Caco-2 (cell line): Measurements from ENCODE around the gene FAM184A. TPM values are rescaled to one million over a fixed set of nuclear protein-coding genes. Genes with fewer than 3 reads are reported as not detected.

ENCODE experiments used
- BruUV-seq: library from RNA; stranded (reverse); fragments of 400-500 nt; replicated peaks from 2 replicates; lab custom pipeline; 2021; lab: Mats Ljungman, UMichigan
- CTCF ChIA-PET: fragments of 300-600 bp; sonication (Branson Sonifier 250); formaldehyde crosslinking; loops from one replicate; lab custom pipeline; 2022; ENCODE audit warnings: antibody characterized with exemption; lab: Charles Lee
- POLR2A ChIA-PET: fragments of 300-600 bp; sonication (Branson Sonifier 250); formaldehyde crosslinking; loops from one replicate; lab custom pipeline; 2022; ENCODE audit warnings: antibody characterized with exemption; lab: Charles Lee
- DNase-seq, 2 experiments: peaks; one replicate each; pipeline versions ENCODE4 v3.0.0 to v3.0.0-alpha.2; 2020 to 2022
- H3K27me3 ChIP-seq: replicated peaks from 2 replicates; pipeline ENCODE4 v1.6.0; 2011; ENCODE audit warnings: low read length; ENCODE audit not compliant: control insufficient read depth, insufficient read depth
- H3K36me3 ChIP-seq: 2 replicates; pipeline ENCODE4 v1.5.1; 2011; ENCODE audit warnings: low read length; ENCODE audit not compliant: control insufficient read depth, insufficient read depth
- H3K4me1 ChIP-seq: fragments of 250-450 bp; sonication (Bioruptor Pico); 2 replicates; pipeline ENCODE4 v1.5.1; 2020; ENCODE audit warnings: mild to moderate bottlenecking
- H3K4me3 ChIP-seq: 2 replicates; pipeline ENCODE4 v1.5.1; 2011; ENCODE audit warnings: low read depth, mild to moderate bottlenecking, control low read depth, low read length
- H3K9me3 ChIP-seq: fragments of 250-450 bp; sonication (Bioruptor Pico); 2 replicates; pipeline ENCODE4 v1.5.1; 2020; ENCODE audit warnings: mild to moderate bottlenecking, moderate library complexity
- H3K27ac Mint-ChIP-seq: one replicate; pipeline ENCODE4 v1.8.0; 2022; ENCODE audit warnings: mixed read lengths; ENCODE audit not compliant: unreplicated experiment
- H3K27me3 Mint-ChIP-seq: one replicate; pipeline ENCODE4 v1.8.0; 2022; ENCODE audit warnings: mixed read lengths; ENCODE audit not compliant: insufficient read depth, unreplicated experiment
- H3K36me3 Mint-ChIP-seq: one replicate; pipeline ENCODE4 v1.8.0; 2022; ENCODE audit warnings: mild to moderate bottlenecking, mixed read lengths; ENCODE audit not compliant: insufficient read depth, unreplicated experiment
- H3K4me1 Mint-ChIP-seq: one replicate; pipeline ENCODE4 v1.8.0; 2022; ENCODE audit warnings: low read depth, mixed read lengths; ENCODE audit not compliant: unreplicated experiment
- H3K4me3 Mint-ChIP-seq: one replicate; pipeline ENCODE4 v1.8.0; 2022; ENCODE audit warnings: mild to moderate bottlenecking, moderate library complexity, mixed read lengths; ENCODE audit not compliant: unreplicated experiment
- H3K9me3 Mint-ChIP-seq: one replicate; pipeline ENCODE4 v1.8.0; 2022; ENCODE audit warnings: mixed read lengths; ENCODE audit not compliant: unreplicated experiment
- CTCF ChIP-seq, 2 experiments: fragments of 200-600 bp in 1 of 2; IDR thresholded peaks; 1 replicate in 1 of 2; 2 replicates in 1 of 2; pipeline versions ENCODE4 v1.5.1 to v1.8.0; 2011 to 2022; ENCODE audit warnings: antibody characterized with exemption in 1 of 2, control low read depth in 1 of 2, inconsistent platforms in 1 of 2, low read depth in 1 of 2, low read length in 1 of 2, mild to moderate bottlenecking in 1 of 2, moderate library complexity in 1 of 2; ENCODE audit not compliant: insufficient read depth in 1 of 2, severe bottlenecking in 1 of 2, unreplicated experiment in 1 of 2
- intact Hi-C: fragments of 100-400 bp; cut with micrococcal nuclease; formaldehyde crosslinking; loops from one replicate; pipeline ENCODE4 v1.10.0; 2022; ENCODE audit not compliant: unreplicated experiment
- total RNA-seq: library from RNA; stranded (reverse); gene quantifications from 2 replicates; pipeline ENCODE4 v1.2.3, GENCODE V29; 2022

Gene FAM184A
- total RNA-seq, 1 experiment from 2014 or later = 10.8 TPM

- intact Hi-C loops = loop anchor here (10.0 kb wide), 1 partner anchor 113 kb away; no protein-coding TSS in a partner anchor
- TSS peak; percentile 37 for BruUV-seq
- Mint-ChIP-seq H3K4me3 (peak overlapping the region; percentile 89), H3K9me3 (peaks cover 6% of the 10 kb centered on the region), H3K27me3 (no peaks in the 10 kb centered on the region), H3K4me1 (peaks cover 7% of the 10 kb centered on the region), H3K36me3 (peaks cover 6% of the 10 kb centered on the region), H3K27ac (no peak overlapping the region)
- H3K9me3 ChIP-seq = 0 out of 2 replicates have a peak, but pooled peaks cover under 1% of the 10 kb centered on the region
- no peaks in the 10 kb centered on the region; the same call in 1 of the 2 replicates for H3K36me3 ChIP-seq
- DNase-seq = no peak
- H3K4me3 ChIP-seq = peak overlapping the region; percentile 93
- TF ChIP-seq CTCF (IDR thresholded peaks at IDR 0.05; ENCODE audit: insufficient read depth in 1 of 2, low read depth in 1 of 2, low read length in 1 of 2, severe bottlenecking in 1 of 2, unreplicated experiment in 1 of 2) = no peak
- no peaks in the 10 kb centered on the region for H3K27me3 ChIP-seq
- CTCF ChIA-PET = interaction anchor here (0.6 to 1.9 kb wide), 4 partner anchors 23 to 109 kb away, joined by 3 to 8 read pairs (median 5); no protein-coding TSS in a partner anchor
- H3K4me1 ChIP-seq = peaks cover 10% of the 10 kb centered on the region; the same call in 1 of the 2 replicates
- POLR2A ChIA-PET = no interaction called here
Measured at GRCh38 chr6:119077391-119077642, 1.1 kb downstream of the FAM184A start.

- TF ChIP-seq CTCF (IDR thresholded peaks at IDR 0.05; ENCODE audit: insufficient read depth in 1 of 2, low read depth in 1 of 2, low read length in 1 of 2, severe bottlenecking in 1 of 2, unreplicated experiment in 1 of 2) = no peak
- Mint-ChIP-seq H3K4me1 (peaks cover 7% of the 10 kb centered on the region), H3K27ac (no peak overlapping the region), H3K36me3 (peaks cover 6% of the 10 kb centered on the region), H3K4me3 (peak overlapping the region; percentile 89), H3K27me3 (no peaks in the 10 kb centered on the region), H3K9me3 (peaks cover 1% of the 10 kb centered on the region)
- ChIA-PET POLR2A (no interaction called here), CTCF (interaction anchor here (1.0 to 1.9 kb wide), 3 partner anchors 34 to 108 kb away, joined by 3 to 8 read pairs (median 7); no protein-coding TSS in a partner anchor)
- Histone ChIP-seq H3K4me1 (peaks cover 10% of the 10 kb centered on the region; the same call in 1 of the 2 replicates), H3K27me3 (no peaks in the 10 kb centered on the region), H3K4me3 (no peak overlapping the region), H3K36me3 (no peaks in the 10 kb centered on the region; the same call in 1 of the 2 replicates), H3K9me3 (no peaks in the 10 kb centered on the region)
- no peak for DNase-seq
- BruUV-seq = no TSS peak
- intact Hi-C loops = loop anchor here (10.0 kb wide), 1 partner anchor 112 kb away; no protein-coding TSS in a partner anchor
Measured at GRCh38 chr6:119076576-119077390, 1.7 kb downstream of the FAM184A start.

GRCh38 chr6:119076173-119076572 lies 2.3 kb downstream of the FAM184A start:
- no peak for DNase-seq
- Histone ChIP-seq H3K4me1 (peaks cover 10% of the 10 kb centered on the region; the same call in 1 of the 2 replicates), H3K36me3 (no peaks in the 10 kb centered on the region; the same call in 1 of the 2 replicates), H3K9me3 (no peaks in the 10 kb centered on the region), H3K27me3 (no peaks in the 10 kb centered on the region), H3K4me3 (no peak overlapping the region)
- no TSS peak for BruUV-seq
- Mint-ChIP-seq H3K9me3 (no peaks in the 10 kb centered on the region), H3K4me3 (peak overlapping the region; percentile 89), H3K4me1 (peaks cover 7% of the 10 kb centered on the region), H3K36me3 (peaks cover 6% of the 10 kb centered on the region), H3K27ac (no peak overlapping the region), H3K27me3 (no peaks in the 10 kb centered on the region)
- ChIA-PET CTCF (no interaction called here), POLR2A (no interaction called here)
- intact Hi-C loops = loop anchor here (10.0 kb wide), 1 partner anchor 111 kb away; no protein-coding TSS in a partner anchor
- TF ChIP-seq CTCF (IDR thresholded peaks at IDR 0.05; ENCODE audit: insufficient read depth in 1 of 2, low read depth in 1 of 2, low read length in 1 of 2, severe bottlenecking in 1 of 2, unreplicated experiment in 1 of 2) = no peak
